PC-3 (cell line): ENCODE results near the gene ZNF574. TPM values are rescaled to one million over a fixed set of nuclear protein-coding genes. Genes with fewer than 3 reads are reported as not detected.

Experiments
- ATAC-seq: fragments of 200-7000 bp; cut with Tn5 transposase; 2 replicates; pipeline ENCODE4 v1.9.1; 2020; ENCODE audit warnings: mild to moderate bottlenecking, moderate library complexity
- BruUV-seq: library from RNA; stranded (reverse); fragments of 400-500 nt; replicated peaks from 2 replicates; lab custom pipeline; 2021; lab: Mats Ljungman, UMichigan
- CTCF ChIA-PET: fragments of 300-600 bp; sonication (Branson Sonifier 250); formaldehyde crosslinking; loops from one replicate; lab custom pipeline; 2022; ENCODE audit warnings: antibody characterized with exemption; lab: Charles Lee
- POLR2A ChIA-PET: fragments of 300-600 bp; sonication (Branson Sonifier 250); formaldehyde crosslinking; loops from one replicate; lab custom pipeline; 2022; ENCODE audit warnings: antibody characterized with exemption; ENCODE audit not compliant: unreplicated experiment; lab: Charles Lee
- DNase-seq: peaks from one replicate; pipeline ENCODE4 v3.0.0-alpha.2; 2015
- H2AFZ ChIP-seq: fragments of 300-600 bp; sonication (generic); 2 replicates; pipeline ENCODE4 v1.6.0; 2016; ENCODE audit warnings: antibody characterized with exemption, low read length
- H3F3A ChIP-seq: fragments of 300-600 bp; sonication (generic); one replicate; pipeline ENCODE4 v1.6.0; 2017; ENCODE audit warnings: antibody characterized with exemption, low read length, control low read depth, mild to moderate bottlenecking; ENCODE audit not compliant: unreplicated experiment
- H3K27ac ChIP-seq: fragments of 300-600 bp; sonication (generic); 2 replicates; pipeline ENCODE4 v1.5.1; 2016; ENCODE audit warnings: mild to moderate bottlenecking, low read length
- H3K27me3 ChIP-seq: fragments of 300-600 bp; sonication (generic); 2 replicates; pipeline ENCODE4 v1.6.1; 2016; ENCODE audit warnings: low read length, mixed read lengths
- H3K36me3 ChIP-seq: fragments of 300-600 bp; sonication (generic); 2 replicates; pipeline ENCODE4 v1.6.1; 2016; ENCODE audit warnings: low read depth, mixed run types, low read length, mixed read lengths
- H3K4me1 ChIP-seq: fragments of 300-600 bp; sonication (generic); 2 replicates; pipeline ENCODE4 v1.5.1; 2016; ENCODE audit warnings: low read length; ENCODE audit not compliant: insufficient read depth
- H3K4me2 ChIP-seq: fragments of 300-600 bp; sonication (generic); 2 replicates; pipeline ENCODE4 v1.6.0; 2016; ENCODE audit warnings: low read length
- H3K4me3 ChIP-seq: fragments of 300-600 bp; sonication (generic); 2 replicates; pipeline ENCODE4 v1.5.1; 2016; ENCODE audit warnings: mild to moderate bottlenecking, low read length, mixed read lengths
- H3K79me2 ChIP-seq: fragments of 300-600 bp; sonication (generic); 2 replicates; pipeline ENCODE4 v1.6.1; 2017; ENCODE audit warnings: low read length, mixed read lengths
- H3K9ac ChIP-seq: fragments of 300-600 bp; sonication (generic); 2 replicates; pipeline ENCODE4 v1.6.0; 2016; ENCODE audit warnings: mild to moderate bottlenecking, low read length
- H3K9me2 ChIP-seq: fragments of 300-600 bp; sonication (generic); replicated peaks from 2 replicates; pipeline ENCODE4 v1.6.1; 2016; ENCODE audit warnings: mixed run types, low read length, mixed read lengths
- H3K9me3 ChIP-seq: fragments of 300-600 bp; sonication (generic); 2 replicates; pipeline ENCODE4 v1.6.1; 2016; ENCODE audit warnings: low read length, mixed read lengths
- H4K20me1 ChIP-seq: fragments of 300-600 bp; sonication (generic); 2 replicates; pipeline ENCODE4 v1.6.1; 2016; ENCODE audit warnings: low read length, mixed read lengths
- EZH2 ChIP-seq: fragments of 300-600 bp; sonication (generic); IDR thresholded peaks from one replicate; pipeline ENCODE4 v1.6.1; 2017; ENCODE audit warnings: antibody characterized with exemption, mild to moderate bottlenecking, low read length; ENCODE audit not compliant: unreplicated experiment
- EZH2phosphoT487 ChIP-seq: fragments of 300-600 bp; sonication (generic); IDR thresholded peaks from 2 replicates; pipeline ENCODE4 v1.6.1; 2018; ENCODE audit warnings: mild to moderate bottlenecking, antibody characterized with exemption, low read length, borderline replicate concordance
- intact Hi-C: fragments of 100-400 bp; cut with micrococcal nuclease; formaldehyde crosslinking; loops from 2 replicates; pipeline ENCODE4 v1.9.0; 2023
- total RNA-seq: library from RNA; depleted of rRNA; stranded (reverse); fragments of >200 nt; gene quantifications from 2 replicates; pipeline ENCODE4 v1.2.3, GENCODE V29; 2014
- TF ChIP-seq, protein P1 (sequence below): fragments of 300-600 bp; sonication (generic); conservative IDR thresholded peaks from 2 replicates; pipeline ENCODE4 v1.5.1; 2017; ENCODE audit warnings: antibody characterized with exemption, low read depth, mild to moderate bottlenecking, low read length

Gene ZNF574
- total RNA-seq, 1 experiment from 2014 or later: 14.4 TPM

- H3K9me2 ChIP-seq: no peaks in the 10 kb centered on the region
- CTCF ChIA-PET: no interaction called here
- no peaks in the 10 kb centered on the region for H3F3A ChIP-seq
- POLR2A ChIA-PET: interaction anchor here (0.6 kb wide), 1 partner anchor 261 kb away, joined by 4 read pairs; no protein-coding TSS in a partner anchor
- no peak overlapping the region for H3K4me3 ChIP-seq
- H3K9ac ChIP-seq: no peak overlapping the region
- no peaks in the 10 kb centered on the region for H4K20me1 ChIP-seq
- no peaks in the 10 kb centered on the region for H3K36me3 ChIP-seq
- no peaks in the 10 kb centered on the region for H3K4me1 ChIP-seq
- intact Hi-C loops: no loop called here
- H3K27me3 ChIP-seq: no peaks in the 10 kb centered on the region
- BruUV-seq: no TSS peak
- H3K79me2 ChIP-seq: no peaks in the 10 kb centered on the region
- no peaks in the 10 kb centered on the region for H3K9me3 ChIP-seq
- H3K27ac ChIP-seq: no peak overlapping the region
- no peak overlapping the region for H3K4me2 ChIP-seq
- H2AFZ ChIP-seq: no peak overlapping the region
- TF ChIP-seq, protein P1, sequence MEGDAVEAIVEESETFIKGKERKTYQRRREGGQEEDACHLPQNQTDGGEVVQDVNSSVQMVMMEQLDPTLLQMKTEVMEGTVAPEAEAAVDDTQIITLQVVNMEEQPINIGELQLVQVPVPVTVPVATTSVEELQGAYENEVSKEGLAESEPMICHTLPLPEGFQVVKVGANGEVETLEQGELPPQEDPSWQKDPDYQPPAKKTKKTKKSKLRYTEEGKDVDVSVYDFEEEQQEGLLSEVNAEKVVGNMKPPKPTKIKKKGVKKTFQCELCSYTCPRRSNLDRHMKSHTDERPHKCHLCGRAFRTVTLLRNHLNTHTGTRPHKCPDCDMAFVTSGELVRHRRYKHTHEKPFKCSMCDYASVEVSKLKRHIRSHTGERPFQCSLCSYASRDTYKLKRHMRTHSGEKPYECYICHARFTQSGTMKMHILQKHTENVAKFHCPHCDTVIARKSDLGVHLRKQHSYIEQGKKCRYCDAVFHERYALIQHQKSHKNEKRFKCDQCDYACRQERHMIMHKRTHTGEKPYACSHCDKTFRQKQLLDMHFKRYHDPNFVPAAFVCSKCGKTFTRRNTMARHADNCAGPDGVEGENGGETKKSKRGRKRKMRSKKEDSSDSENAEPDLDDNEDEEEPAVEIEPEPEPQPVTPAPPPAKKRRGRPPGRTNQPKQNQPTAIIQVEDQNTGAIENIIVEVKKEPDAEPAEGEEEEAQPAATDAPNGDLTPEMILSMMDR: no peak
- no peak for TF ChIP-seq EZH2phosphoT487
- TF ChIP-seq EZH2: no peak
- ATAC-seq: no peak
- DNase-seq: no peak
These were observed 7.0 kb upstream of the ZNF574 start for GRCh38 chr19:42068756-42069571.

DNA sequence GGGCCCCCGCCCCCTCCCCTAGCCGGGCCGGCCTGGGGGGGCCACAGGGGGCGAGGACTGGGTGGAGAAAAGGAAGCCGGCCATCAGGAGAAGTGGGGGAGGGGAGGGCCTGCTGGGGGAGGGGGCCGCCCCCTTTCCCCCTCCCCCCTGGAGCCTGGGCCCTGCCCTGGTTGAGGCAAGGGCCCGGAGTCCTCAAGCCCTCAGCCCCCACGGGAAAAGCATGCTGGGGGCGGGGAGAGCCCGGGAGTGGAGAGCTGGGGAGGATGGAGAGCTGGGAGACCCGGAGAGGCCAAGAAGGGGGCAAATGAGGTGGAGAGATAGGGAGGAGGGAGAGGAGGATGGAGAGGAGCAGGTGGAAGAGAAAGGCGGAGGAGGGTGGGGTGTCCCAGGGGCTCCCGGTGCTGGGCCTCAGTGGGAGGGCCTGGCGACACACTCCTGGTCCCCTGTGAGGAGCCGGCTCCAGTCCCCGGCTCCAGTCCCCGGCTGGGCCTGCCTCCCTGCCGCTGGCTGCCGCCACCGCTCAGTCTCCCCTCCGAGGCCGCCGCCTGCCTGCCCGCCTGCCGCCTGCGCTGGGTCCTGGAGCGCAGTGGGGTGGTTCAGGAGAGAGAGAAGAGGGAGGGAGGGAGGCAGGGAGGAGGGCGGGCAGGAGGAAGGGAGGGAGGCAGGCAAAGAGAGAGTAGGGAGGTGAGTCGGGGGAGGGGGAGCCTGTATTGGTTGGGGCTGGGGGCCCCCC is 6.2 kb upstream of the ZNF574 start, which contains the start of gene GRIK5:
TSS of gene GRIK5 (minus strand) at position 588 of the 733 bp plus-strand sequence. CDS start 4,436 bp downstream, outside the sequence.
- Histone ChIP-seq H3K4me1 (no peaks in the 10 kb centered on the region; the same call in 1 of the 2 replicates), H3K79me2 (no peaks in the 10 kb centered on the region), H3K4me3 (no peak within 1 kb of the TSS), H2AFZ (no peak within 1 kb of the TSS), H4K20me1 (no peaks in the 10 kb centered on the region), H3K9me2 (no peaks in the 10 kb centered on the region), H3K4me2 (no peak within 1 kb of the TSS), H3K27me3 (no peaks in the 10 kb centered on the region), H3F3A (no peaks in the 10 kb centered on the region), H3K9ac (no peak within 1 kb of the TSS), H3K9me3 (no peaks in the 10 kb centered on the region), H3K27ac (no peak within 1 kb of the TSS), H3K36me3 (no peaks in the 10 kb centered on the region)
- ATAC-seq (no peak), DNase-seq (no peak)
- intact Hi-C loops: no loop called here
- BruUV-seq: no TSS peak
- POLR2A ChIA-PET: no interaction called here
- CTCF ChIA-PET: no interaction called here
- TF ChIP-seq, protein P1: no peak
- no peak for TF ChIP-seq EZH2phosphoT487
- TF ChIP-seq EZH2: no peak
